Smooth muscle cell (in vitro differentiated cells): ENCODE data around the gene MCRIP2. TPM values are rescaled to one million over a fixed set of nuclear protein-coding genes. Genes with fewer than 3 reads are reported as not detected.

ENCODE experiments used
- DNase-seq: peaks from one replicate; lab custom pipeline; 2025; ENCODE audit not compliant: unreplicated experiment; lab: John Stamatoyannopoulos, UW
- H2AFZ ChIP-seq: fragments of 200-600 bp; sonication (generic); 2 replicates; pipeline ENCODE4 v1.6.0; 2016; ENCODE audit warnings: antibody characterized with exemption, low read depth, mild to moderate bottlenecking
- H3F3A ChIP-seq: fragments of 200-600 bp; sonication (generic); 2 replicates; pipeline ENCODE4 v1.6.0; 2017; ENCODE audit warnings: antibody characterized with exemption, low read depth
- H3K27ac ChIP-seq: fragments of 200-600 bp; sonication (generic); 2 replicates; pipeline ENCODE4 v1.5.1; 2016; ENCODE audit warnings: low read depth, mild to moderate bottlenecking
- H3K27me3 ChIP-seq: fragments of 200-600 bp; sonication (generic); 2 replicates; pipeline ENCODE4 v1.6.1; 2016; ENCODE audit warnings: low read depth, mild to moderate bottlenecking
- H3K36me3 ChIP-seq: fragments of 200-600 bp; sonication (generic); 2 replicates; pipeline ENCODE4 v1.5.1; 2016; ENCODE audit warnings: low read depth
- H3K4me1 ChIP-seq: fragments of 200-600 bp; sonication (generic); 2 replicates; pipeline ENCODE4 v1.5.1; 2016; ENCODE audit warnings: low read depth
- H3K4me2 ChIP-seq: fragments of 200-600 bp; sonication (generic); 2 replicates; pipeline ENCODE4 v1.6.0; 2016; ENCODE audit warnings: mild to moderate bottlenecking
- H3K4me3 ChIP-seq: fragments of 200-600 bp; sonication (generic); 2 replicates; pipeline ENCODE4 v1.5.1; 2016; ENCODE audit warnings: mild to moderate bottlenecking
- H3K79me2 ChIP-seq: fragments of 200-600 bp; sonication (generic); 2 replicates; pipeline ENCODE4 v1.6.0; 2016; ENCODE audit warnings: low read depth, mild to moderate bottlenecking
- H3K9ac ChIP-seq: fragments of 200-600 bp; sonication (generic); 2 replicates; pipeline ENCODE4 v1.6.0; 2016; ENCODE audit warnings: low read depth
- H3K9me3 ChIP-seq: fragments of 200-600 bp; sonication (generic); replicated peaks from 2 replicates; pipeline ENCODE4 v1.5.1; 2016; ENCODE audit warnings: low read depth
- H4K20me1 ChIP-seq: fragments of 200-600 bp; sonication (generic); 2 replicates; pipeline ENCODE4 v1.6.0; 2016; ENCODE audit warnings: low read depth
- CTCF ChIP-seq: fragments of 200-600 bp; sonication (generic); IDR thresholded peaks from 2 replicates; pipeline ENCODE4 v1.5.1; 2017; ENCODE audit warnings: borderline replicate concordance, mild to moderate bottlenecking, antibody characterized with exemption; ENCODE audit not compliant: insufficient read depth, poor library complexity, severe bottlenecking
- WGBS: methylation state at CpG from one replicate; pipeline ENCODE4 v1.1.7; 2016; ENCODE audit warnings: low lambda C conversion rate; 5-methylcytosine and 5-hydroxymethylcytosine counted together
- polyA plus RNA-seq: library from polyadenylated mRNA; unstranded; fragments of >200 nt; fragmentation: Nextera tagmentation; extraction: Ambion mirVana; gene quantifications from 2 replicates; pipeline ENCODE4 v1.2.1, GENCODE V29; 2016
- total RNA-seq: library from RNA; depleted of rRNA; stranded (reverse); fragments of >200 nt; gene quantifications from 2 replicates; pipeline ENCODE4 v1.2.3, GENCODE V29; 2014

MCRIP2 gene
- total and polyA plus RNA-seq, 2 experiments from 2014 or later, result 11.9 to 34.7 TPM

GRCh38 chr16:677316-678190 is 35.9 kb downstream of the MCRIP2 start:
- TF ChIP-seq CTCF, result no peak
- Histone ChIP-seq H3K79me2 (peaks cover 20% of the 10 kb centered on the region), H4K20me1 (peaks cover 31% of the 10 kb centered on the region), H3K9ac (no peak overlapping the region), H3K36me3 (no peaks in the 10 kb centered on the region), H3K4me1 (peaks cover 15% of the 10 kb centered on the region), H3K9me3 (no peaks in the 10 kb centered on the region), H3K4me3 (no peak overlapping the region), H3K27me3 (no peaks in the 10 kb centered on the region), H2AFZ (no peak overlapping the region), H3F3A (peaks cover 4% of the 10 kb centered on the region), H3K4me2 (no peak overlapping the region), H3K27ac (no peak overlapping the region)
- no peak for DNase-seq
- WGBS, result 94% methylated on average over 45 of the region's 57 CpGs

DNA sequence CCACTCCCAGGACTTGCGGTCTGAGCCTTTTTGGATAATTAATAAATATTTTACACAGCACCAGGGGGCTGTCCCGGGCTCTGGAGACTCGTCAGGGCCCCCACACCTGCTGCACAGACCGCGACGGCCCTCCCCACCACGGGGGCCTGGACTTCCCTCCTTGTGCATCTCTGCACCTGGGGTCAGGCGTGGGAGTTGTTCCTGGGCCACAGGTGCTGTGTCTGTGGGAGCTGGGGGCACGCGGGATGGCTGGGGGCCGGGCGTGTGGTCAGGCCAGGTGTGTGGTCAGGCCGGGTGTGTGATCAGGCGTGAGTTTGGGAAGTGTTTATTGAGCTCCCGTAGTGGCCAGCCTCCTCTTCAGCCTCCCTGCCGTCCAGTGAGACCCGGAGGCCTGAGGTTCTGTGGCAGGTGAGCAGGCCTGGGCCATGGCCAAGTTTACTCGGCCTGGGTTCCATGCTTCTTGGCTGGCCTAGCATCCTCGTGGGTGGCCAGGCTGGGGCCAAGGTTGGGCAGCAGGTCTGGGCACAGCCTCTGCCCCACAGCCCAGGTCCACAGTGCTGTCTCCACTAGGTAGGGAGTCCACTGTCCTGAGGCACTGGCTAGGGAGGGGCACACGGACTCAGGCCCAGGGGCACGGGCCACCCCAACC is 36.7 kb downstream of the MCRIP2 start:
- Histone ChIP-seq H3K4me2 (peak overlapping the region; percentile 83), H3F3A (peaks cover 4% of the 10 kb centered on the region), H3K4me3 (no peak overlapping the region), H3K79me2 (peaks cover 28% of the 10 kb centered on the region), H3K4me1 (peaks cover 20% of the 10 kb centered on the region), H2AFZ (no peak overlapping the region), H3K36me3 (no peaks in the 10 kb centered on the region), H3K9me3 (no peaks in the 10 kb centered on the region), H4K20me1 (peaks cover 37% of the 10 kb centered on the region), H3K27ac (no peak overlapping the region), H3K9ac (no peak overlapping the region), H3K27me3 (no peaks in the 10 kb centered on the region)
- no peak for DNase-seq
- TF ChIP-seq CTCF, result no peak
- 95% methylated on average over 19 of the region's 21 CpGs for WGBS

GRCh38 chr16:678858-679813 is 37.5 kb downstream of the MCRIP2 start:
- H3F3A ChIP-seq, result peaks cover under 1% of the 10 kb centered on the region
- no peaks in the 10 kb centered on the region for H3K36me3 ChIP-seq
- peaks cover 40% of the 10 kb centered on the region for H4K20me1 ChIP-seq
- H3K27ac ChIP-seq, result peak overlapping the region; percentile 54
- 37% methylated on average over 39 of the region's 52 CpGs for whole genome bisulfite sequencing
- peaks cover 24% of the 10 kb centered on the region for H3K4me1 ChIP-seq
- peak; percentile 89 for DNase-seq
- peaks cover 32% of the 10 kb centered on the region for H3K79me2 ChIP-seq
- no peaks in the 10 kb centered on the region for H3K9me3 ChIP-seq
- no peak overlapping the region for H3K9ac ChIP-seq
- no peak for TF ChIP-seq CTCF
- H3K4me3 ChIP-seq, result peak overlapping the region; percentile 93
- no peak overlapping the region for H2AFZ ChIP-seq
- H3K4me2 ChIP-seq, result peak overlapping the region; percentile 83
- no peaks in the 10 kb centered on the region for H3K27me3 ChIP-seq
